SK-N-SH (cell line): ENCODE data around the gene TNNT3.

Experiments
- CTCF ChIP-seq: fragments of 200-600 bp; sonication (generic); IDR thresholded peaks from 2 replicates; pipeline ENCODE4 v1.6.1; 2017; ENCODE audit warnings: antibody characterized with exemption, mild to moderate bottlenecking, moderate library complexity
- EP300 ChIP-seq, 2 experiments: IDR thresholded peaks; 2 replicates each; pipeline versions ENCODE4 v1.4.0 to v1.6.1; 2012; ENCODE audit warnings: borderline replicate concordance in 1 of 2, low read depth in 1 of 2, low read length in 1 of 2
- POLR2AphosphoS5 ChIP-seq: IDR thresholded peaks from 2 replicates; pipeline ENCODE4 v1.6.1; 2012; ENCODE audit warnings: low read depth, low read length
- RAD21 ChIP-seq: IDR thresholded peaks from 2 replicates; pipeline ENCODE4 v1.6.1; 2012; ENCODE audit warnings: mild to moderate bottlenecking, low read length
- TEAD4 ChIP-seq: IDR thresholded peaks from 2 replicates; pipeline ENCODE4 v1.4.0; 2012; ENCODE audit warnings: mild to moderate bottlenecking, borderline replicate concordance; ENCODE audit not compliant: insufficient read depth
- YY1 ChIP-seq: IDR thresholded peaks from 2 replicates; pipeline ENCODE4 v1.4.0; 2012; ENCODE audit warnings: low read depth, mild to moderate bottlenecking
- TF ChIP-seq, protein P1 (sequence below): IDR thresholded peaks from 2 replicates; pipeline ENCODE4 v1.6.1; 2012; ENCODE audit warnings: mild to moderate bottlenecking, low read depth, low read length, moderate library complexity

- TF ChIP-seq TEAD4, result no peak
- no peak for TF ChIP-seq POLR2AphosphoS5
- TF ChIP-seq, protein P1, sequence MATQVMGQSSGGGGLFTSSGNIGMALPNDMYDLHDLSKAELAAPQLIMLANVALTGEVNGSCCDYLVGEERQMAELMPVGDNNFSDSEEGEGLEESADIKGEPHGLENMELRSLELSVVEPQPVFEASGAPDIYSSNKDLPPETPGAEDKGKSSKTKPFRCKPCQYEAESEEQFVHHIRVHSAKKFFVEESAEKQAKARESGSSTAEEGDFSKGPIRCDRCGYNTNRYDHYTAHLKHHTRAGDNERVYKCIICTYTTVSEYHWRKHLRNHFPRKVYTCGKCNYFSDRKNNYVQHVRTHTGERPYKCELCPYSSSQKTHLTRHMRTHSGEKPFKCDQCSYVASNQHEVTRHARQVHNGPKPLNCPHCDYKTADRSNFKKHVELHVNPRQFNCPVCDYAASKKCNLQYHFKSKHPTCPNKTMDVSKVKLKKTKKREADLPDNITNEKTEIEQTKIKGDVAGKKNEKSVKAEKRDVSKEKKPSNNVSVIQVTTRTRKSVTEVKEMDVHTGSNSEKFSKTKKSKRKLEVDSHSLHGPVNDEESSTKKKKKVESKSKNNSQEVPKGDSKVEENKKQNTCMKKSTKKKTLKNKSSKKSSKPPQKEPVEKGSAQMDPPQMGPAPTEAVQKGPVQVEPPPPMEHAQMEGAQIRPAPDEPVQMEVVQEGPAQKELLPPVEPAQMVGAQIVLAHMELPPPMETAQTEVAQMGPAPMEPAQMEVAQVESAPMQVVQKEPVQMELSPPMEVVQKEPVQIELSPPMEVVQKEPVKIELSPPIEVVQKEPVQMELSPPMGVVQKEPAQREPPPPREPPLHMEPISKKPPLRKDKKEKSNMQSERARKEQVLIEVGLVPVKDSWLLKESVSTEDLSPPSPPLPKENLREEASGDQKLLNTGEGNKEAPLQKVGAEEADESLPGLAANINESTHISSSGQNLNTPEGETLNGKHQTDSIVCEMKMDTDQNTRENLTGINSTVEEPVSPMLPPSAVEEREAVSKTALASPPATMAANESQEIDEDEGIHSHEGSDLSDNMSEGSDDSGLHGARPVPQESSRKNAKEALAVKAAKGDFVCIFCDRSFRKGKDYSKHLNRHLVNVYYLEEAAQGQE, result no peak
- no peak for TF ChIP-seq CTCF
- TF ChIP-seq EP300 (IDR thresholded peaks at IDR 0.05; ENCODE audit: borderline replicate concordance in 1 of 2, low read depth in 1 of 2, low read length in 1 of 2), result no peak
- TF ChIP-seq RAD21, result no peak
- no peak for TF ChIP-seq YY1
Observed at GRCh38 chr11:1924646-1925372, 5.3 kb downstream of the TNNT3 start.
